Urothelium cell line (cell line): ENCODE results near the gene DLK2.
A peak's percentile ranks its signal among the peaks of the same experiment; 100 is the strongest.
"Not testable (repeated sequence)": the region's sequence is repeated elsewhere in the genome, so short reads cannot be mapped to it uniquely, and the experiment has no call there.

Source experiments
- DNase-seq: peaks from one replicate; pipeline ENCODE4 v3.0.0; 2011; ENCODE audit warnings: low spot score, mixed read lengths
- FAIRE-seq: peaks from 2 replicates; lab custom pipeline; 2011; peaks lifted over from hg19 to GRCh38; lab: Jason Lieb, UNC

DLK2 gene

DNA sequence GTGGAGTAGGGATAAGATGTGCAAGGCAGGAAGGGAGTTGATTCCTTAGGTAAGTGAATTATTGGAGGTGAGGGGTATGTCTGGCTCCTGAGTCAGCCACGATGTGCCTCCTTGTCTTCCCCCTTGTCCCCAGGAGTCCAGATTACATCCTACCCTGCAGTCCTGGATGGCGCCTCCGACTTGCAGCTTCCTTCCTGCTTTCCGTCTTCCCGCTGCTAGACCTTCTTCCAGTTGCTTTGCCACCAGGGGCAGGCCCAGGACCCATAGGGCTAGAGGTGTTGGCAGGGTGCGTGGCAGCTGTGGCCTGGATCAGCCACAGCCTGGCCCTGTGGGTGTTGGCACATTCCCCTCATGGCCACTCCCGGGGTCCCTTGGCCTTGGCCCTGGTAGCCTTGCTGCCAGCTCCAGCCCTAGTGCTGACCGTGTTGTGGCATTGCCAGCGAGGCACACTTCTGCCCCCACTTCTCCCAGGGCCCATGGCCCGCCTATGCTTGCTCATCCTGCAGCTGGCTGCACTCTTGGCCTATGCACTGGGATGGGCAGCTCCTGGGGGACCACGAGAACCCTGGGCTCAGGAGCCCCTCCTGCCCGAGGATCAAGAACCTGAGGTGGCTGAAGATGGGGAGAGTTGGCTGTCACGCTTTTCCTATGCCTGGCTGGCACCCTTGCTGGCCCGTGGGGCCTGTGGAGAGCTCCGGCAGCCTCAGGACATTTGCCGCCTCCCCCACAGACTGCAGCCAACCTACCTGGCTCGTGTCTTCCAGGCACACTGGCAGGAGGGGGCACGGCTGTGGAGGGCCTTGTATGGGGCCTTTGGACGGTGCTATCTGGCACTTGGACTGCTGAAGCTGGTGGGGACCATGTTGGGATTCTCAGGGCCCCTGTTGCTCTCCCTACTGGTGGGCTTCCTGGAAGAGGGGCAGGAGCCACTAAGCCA is 23.1 kb downstream of the DLK2 start:
- no peak for FAIRE-seq
- no peak for DNase-seq

GRCh38 chr6:43428874-43429273 is 26.5 kb downstream of the DLK2 start:
- FAIRE-seq (no peak), DNase-seq (no peak)

DNA sequence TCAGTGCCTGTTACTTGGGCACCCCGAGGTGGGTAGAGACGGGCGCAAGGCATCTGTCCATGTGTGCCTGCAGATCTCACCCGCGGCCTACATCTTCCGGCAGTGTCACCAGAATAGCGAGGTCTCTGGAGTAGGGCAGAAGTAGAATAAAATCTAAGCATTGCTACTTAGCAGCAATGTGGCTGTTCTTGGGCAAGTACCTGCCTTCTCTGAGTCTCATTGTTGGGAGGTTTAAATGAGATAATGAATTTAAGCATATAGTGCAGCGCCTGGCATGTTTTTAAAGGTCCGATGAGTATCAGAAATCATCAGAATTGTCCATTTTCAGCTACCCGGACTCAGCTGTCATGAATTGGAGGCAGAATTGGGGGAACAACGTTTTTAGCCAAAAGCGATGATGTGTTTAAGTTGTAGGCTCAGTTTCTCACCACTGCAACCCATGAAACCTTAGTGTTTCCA is 27.2 kb downstream of the DLK2 start:
- FAIRE-seq (no peak), DNase-seq (no peak)

DNA sequence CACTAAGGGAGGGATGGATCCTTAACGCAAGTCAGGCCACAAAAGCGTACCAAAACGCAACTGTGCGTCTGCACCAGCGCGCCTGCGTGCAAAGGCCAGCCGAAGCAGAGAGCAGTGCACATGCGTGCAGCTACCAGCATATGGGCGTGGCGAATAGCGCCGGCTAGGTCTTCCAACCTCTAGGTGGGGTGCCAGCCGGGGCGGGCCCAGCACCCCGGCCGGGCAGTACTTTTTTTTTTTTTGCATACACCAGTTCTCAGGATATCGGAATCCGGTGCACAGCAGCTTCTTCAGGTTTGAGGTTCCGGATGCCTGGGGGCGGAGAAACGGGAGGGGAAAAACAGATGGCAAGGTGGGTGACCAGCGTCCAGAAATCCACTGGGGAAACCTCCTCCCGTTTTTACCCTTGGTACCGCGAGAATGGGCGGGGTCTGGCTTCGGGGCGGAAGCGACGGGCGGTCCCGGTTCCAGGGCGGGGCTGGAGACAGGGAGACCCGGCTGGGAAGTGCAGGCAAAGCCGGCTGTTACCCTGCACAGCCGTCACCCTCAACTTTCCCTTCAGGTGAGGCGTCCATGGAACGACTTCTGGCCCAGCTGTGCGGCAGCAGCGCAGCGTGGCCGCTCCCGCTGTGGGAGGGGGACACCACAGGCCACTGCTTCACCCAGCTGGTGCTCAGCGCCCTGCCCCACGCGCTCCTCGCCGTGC is 27.8 kb downstream of the DLK2 start, which contains the start of gene ABCC10:
Gene ABCC10, plus strand, starts transcription at position 136 of the 706 bp plus-strand sequence. Its CDS starts 438 bp downstream, at position 574.
- DNase-seq (peak; percentile 98), FAIRE-seq (peak; percentile 95)

GRCh38 chr6:43426928-43427405 is 28.4 kb downstream of the DLK2 start:
- no peak for DNase-seq
- no peak for FAIRE-seq

DNA sequence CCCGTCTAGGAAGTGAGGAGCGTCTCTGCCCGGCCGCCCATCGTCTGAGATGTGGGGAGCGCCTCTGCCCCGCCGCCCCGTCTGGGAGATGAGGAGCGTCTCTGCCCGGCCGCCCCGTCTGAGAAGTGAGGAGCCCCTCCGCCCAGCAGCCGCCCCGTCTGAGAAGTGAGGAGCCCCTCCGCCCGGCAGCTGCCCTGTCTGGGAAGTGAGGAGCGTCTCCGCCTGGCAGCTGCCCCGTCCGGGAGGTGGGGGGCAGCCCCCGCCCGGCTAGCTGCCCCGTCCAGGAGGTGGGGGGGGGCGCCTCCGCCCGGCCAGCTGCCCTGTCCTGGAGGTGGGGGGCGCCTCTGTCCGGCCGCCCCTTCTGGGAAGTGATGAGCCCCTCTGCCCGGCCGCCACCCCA is 30.3 kb downstream of the DLK2 start:
- not testable (repeated sequence) for DNase-seq, FAIRE-seq

DNA sequence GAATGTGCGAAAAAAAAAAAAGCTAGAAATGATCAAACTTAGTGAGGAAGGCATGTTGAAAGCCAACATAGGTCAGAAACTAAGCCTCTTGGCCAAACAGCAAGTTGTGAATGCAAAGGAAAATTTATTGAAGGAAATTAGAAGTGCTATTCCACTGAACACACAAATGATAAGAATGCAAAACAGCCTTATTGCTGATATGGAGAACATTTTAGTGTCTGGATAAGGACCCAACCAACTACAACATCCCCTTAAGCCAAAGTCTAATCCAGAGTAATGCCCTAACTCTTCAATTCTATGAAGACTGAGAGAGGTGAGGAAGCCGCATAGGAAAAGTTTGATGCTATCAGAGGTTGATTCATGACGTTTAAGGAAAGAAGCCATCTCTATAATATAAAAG is 33.5 kb downstream of the DLK2 start:
- no peak for DNase-seq
- FAIRE-seq: no peak

DNA sequence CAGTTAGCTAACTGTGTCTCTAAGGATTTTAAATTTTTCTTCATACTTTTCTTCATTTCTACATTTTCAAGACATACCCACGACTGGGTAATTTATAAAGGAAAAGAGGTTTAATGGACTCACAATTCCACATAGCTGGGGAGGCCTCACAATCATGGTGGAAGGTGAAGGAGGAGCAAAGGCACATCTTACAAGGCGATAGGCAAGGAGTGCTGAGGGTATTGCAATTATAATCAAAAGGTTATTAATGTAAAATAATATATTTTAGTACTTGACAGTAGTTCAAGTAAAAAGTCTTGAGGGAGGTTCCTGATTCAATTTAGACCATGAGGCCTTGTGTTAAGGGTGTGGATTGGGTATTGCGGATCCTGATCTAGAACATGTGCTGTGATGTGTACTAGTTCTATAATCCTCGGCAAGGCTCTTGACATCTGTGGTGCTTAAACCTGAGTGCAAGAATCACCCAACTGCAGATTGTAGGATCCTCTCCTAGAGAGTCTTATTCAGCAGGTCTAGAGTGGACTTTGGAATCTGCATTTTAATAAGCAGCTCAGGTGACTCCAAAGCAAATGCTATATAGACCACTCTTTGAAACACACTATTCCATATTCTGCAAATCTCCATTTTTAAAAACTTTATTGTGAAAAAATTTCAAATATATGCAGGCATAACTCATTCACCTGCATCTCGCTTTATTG is 35.2 kb downstream of the DLK2 start:
- no peak for DNase-seq
- no peak for FAIRE-seq

- FAIRE-seq: no peak
Measured at GRCh38 chr6:43416935-43417334, 38.4 kb downstream of the DLK2 start.

GRCh38 chr6:43415275-43415674 is 40.1 kb downstream of the DLK2 start:
- DNase-seq, FAIRE-seq: not testable (repeated sequence)

More at GRCh38 chr6:43416935-43417334, 38.4 kb downstream of the DLK2 start:
- DNase-seq: no peak

DNA sequence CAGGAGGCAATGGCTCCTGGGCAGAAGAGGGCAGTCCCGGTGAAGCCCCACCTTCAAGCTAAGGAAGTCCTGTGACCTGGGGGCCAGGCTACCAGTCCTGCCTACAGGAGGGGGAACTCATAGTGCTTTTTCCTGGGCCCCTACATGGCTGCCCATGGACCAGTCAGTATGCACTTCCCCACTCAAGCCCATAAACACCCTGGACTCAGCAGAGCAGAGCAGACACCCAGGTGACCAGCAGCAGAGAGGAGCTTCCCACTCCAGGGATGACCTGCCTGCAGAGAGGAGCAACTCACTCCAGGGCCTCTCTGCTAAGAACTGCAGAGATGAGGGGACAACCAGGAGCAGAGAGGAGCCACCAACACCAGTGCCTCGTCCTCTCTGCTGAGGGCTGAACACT is 42.3 kb downstream of the DLK2 start:
- DNase-seq (no peak), FAIRE-seq (no peak)

GRCh38 chr6:43412541-43412940 is 42.8 kb downstream of the DLK2 start:
- no peak for FAIRE-seq
- DNase-seq: no peak

- not testable (repeated sequence) for DNase-seq, FAIRE-seq
Measured at GRCh38 chr6:43410776-43411175, 44.6 kb downstream of the DLK2 start.

DNA sequence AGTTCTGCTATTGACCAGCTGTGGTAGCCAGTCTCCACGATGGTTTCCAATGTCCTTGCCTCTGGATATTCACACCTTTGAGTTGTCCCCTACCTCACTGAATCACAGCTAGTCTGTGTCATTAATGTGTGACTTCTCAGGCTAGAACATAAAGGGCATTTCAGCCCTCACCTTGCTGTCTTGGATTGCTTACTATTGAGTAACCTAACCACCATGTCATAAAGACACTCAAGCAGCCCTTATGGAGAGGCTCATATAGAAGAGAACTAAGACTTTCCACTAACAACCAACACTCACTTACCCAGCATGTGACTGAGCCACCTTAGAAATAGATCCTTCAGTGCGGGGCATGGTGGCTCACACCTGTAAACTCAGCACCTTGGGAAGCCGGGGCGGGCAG is 47.1 kb downstream of the DLK2 start:
- DNase-seq (no peak), FAIRE-seq (no peak)

DNA sequence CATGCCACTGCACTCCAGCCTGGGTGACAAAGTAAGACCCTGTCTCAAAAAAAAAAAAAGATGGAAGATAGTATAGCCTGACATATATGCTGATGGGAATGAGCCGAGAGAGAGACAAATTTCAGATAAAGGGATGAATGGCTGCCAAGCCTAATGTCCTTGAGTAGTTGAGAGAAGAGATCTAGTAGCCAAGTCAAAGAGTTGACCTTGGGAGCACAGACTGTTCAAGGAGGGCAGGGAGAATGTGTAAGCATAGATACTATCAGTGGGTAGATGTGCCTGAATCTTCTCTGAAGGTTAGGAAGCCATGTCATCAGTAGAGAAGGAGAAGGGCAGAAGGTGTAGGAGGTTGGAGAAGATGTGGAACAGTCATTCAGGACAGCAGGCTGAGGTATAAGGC is 48.1 kb downstream of the DLK2 start:
- no peak for FAIRE-seq

DNA sequence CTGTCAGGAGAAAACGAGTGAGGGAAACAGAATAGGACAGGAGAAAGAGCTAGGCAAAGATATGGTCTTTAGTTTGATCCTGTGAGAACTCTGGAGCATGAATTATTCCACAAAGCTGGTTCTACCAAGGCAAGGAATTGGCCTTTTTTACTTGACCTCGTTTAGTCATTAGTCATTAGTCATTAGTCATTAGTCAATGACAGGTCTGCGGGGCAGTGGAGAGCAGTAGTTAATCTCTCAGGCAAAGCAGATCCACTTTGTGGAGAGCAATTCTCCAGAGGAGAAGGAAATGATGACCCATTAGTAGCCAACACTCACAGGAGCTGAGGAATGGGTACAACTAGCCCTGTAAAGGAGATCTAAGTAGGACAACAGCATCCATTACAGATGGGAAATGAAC is 50.0 kb downstream of the DLK2 start:
- DNase-seq (no peak), FAIRE-seq (no peak)

More for the DNA sequence above, 48.1 kb downstream of the DLK2 start:
- no peak for DNase-seq

DNA sequence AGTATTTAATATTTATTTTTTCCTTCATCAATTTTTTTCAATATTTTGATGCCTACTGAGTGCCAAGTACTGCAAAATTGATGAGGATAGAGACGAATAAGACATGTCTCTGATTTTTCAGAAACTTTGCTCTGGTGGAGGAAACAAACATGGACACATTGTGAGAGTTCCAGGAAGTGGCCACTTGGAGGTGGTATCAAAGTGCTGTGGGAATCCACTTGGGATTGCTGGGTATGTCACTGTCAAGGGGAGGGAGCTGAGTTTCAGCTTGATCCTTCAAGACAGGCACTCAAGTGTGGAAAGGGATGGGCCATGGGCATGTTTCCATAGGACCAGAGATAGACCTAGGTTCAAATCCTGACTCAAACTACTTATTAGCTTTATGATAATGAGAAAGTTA is 52.5 kb downstream of the DLK2 start:
- FAIRE-seq: no peak

DNA sequence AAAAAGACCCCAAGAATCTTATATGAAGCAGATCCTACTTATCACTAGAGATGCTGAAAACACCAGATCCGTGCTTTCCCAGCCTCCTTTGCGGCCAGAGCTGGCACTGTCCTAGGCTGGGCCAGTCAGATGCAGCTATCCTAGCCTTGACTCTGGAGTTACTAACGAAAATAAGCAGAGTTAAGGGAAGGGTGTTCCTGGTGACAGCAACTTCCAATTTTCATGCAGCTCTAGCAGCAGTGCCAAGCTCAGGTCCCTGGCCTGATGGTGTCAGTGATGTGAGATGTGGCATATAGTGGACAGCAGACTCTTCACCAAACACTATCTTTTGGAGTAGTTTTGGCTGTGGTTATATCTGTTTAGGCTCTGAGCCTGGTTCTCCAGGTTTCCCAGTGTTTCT is 53.6 kb downstream of the DLK2 start:
- DNase-seq: no peak
- FAIRE-seq: no peak

More for the DNA sequence above, 52.5 kb downstream of the DLK2 start:
- no peak for DNase-seq
